Measurements from ENCODE around the gene DENND2C. TPM values are rescaled to one million over a fixed set of nuclear protein-coding genes. Genes with fewer than 3 reads are reported as not detected.

The DENND2C gene
- polyA plus RNA-seq, 1 donor from 2014 or later, result 0.26 TPM

DNA sequence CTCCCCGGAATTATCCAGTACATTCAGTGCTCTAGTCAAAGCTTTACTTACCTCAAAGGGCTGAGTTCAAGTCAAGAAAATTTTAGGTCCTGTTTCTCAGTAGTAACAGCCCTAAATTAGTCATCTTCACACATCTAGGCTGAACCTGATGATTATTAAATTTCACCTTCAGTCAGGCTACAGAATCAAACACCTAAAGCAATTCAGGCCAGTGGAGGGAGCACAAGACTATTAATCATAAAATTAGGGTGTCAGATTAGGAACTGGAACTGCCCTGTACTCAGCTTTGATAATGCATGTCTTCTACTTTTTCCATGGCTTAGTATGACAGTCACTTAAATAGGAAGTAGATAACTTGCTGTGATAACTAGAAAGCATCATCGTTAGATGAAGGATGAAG lies 60.0 kb downstream of the DENND2C start:
- Histone ChIP-seq H3K27me3 (ENCODE audit: insufficient read depth, low read depth, low read length) (no peaks in the 10 kb centered on the region), H3K9ac (ENCODE audit: low read length) (no peak overlapping the region), H4K20me1 (ENCODE audit: insufficient read depth) (no peaks in the 10 kb centered on the region), H3K27ac (ENCODE audit: low read length) (no peak overlapping the region), H3F3A (ENCODE audit: insufficient read depth, low read length, poor library complexity, severe bottlenecking) (no peaks in the 10 kb centered on the region), H3K9me3 (ENCODE audit: low read length) (no peaks in the 10 kb centered on the region), H3K79me2 (replicated peaks; ENCODE audit: insufficient read depth, low read length) (no peaks in the 10 kb centered on the region), H3K4me3 (ENCODE audit: low read length) (no peak overlapping the region), H3K4me2 (ENCODE audit: low read length) (no peak overlapping the region), H3K36me3 (ENCODE audit: insufficient read depth, low read length) (no peaks in the 10 kb centered on the region), H3K9me2 (ENCODE audit: insufficient read depth, low read length) (no peaks in the 10 kb centered on the region), H2AFZ (ENCODE audit: low read depth, low read length) (no peak overlapping the region)
- no peak for TF ChIP-seq SMC3 (conservative IDR thresholded peaks at IDR 0.05; ENCODE audit: poor library complexity)
- TF ChIP-seq POLR2AphosphoS5 (IDR thresholded peaks at IDR 0.05), result no peak
- no peak for TF ChIP-seq MXI1 (conservative IDR thresholded peaks at IDR 0.05; ENCODE audit: poor library complexity, severe bottlenecking)

- Histone ChIP-seq H2AFZ (ENCODE audit: low read depth, low read length) (no peak overlapping the region), H4K20me1 (ENCODE audit: insufficient read depth) (no peaks in the 10 kb centered on the region), H3K79me2 (replicated peaks; ENCODE audit: insufficient read depth, low read length) (no peaks in the 10 kb centered on the region), H3K9ac (ENCODE audit: low read length) (no peak overlapping the region), H3K27me3 (ENCODE audit: insufficient read depth, low read depth, low read length) (no peaks in the 10 kb centered on the region), H3K9me3 (ENCODE audit: low read length) (no peaks in the 10 kb centered on the region), H3K4me3 (ENCODE audit: low read length) (no peak overlapping the region), H3K27ac (ENCODE audit: low read length) (no peak overlapping the region), H3K4me2 (ENCODE audit: low read length) (no peak overlapping the region), H3F3A (ENCODE audit: insufficient read depth, low read length, poor library complexity, severe bottlenecking) (no peaks in the 10 kb centered on the region), H3K36me3 (ENCODE audit: insufficient read depth, low read length) (no peaks in the 10 kb centered on the region), H3K9me2 (ENCODE audit: insufficient read depth, low read length) (no peaks in the 10 kb centered on the region)
- TF ChIP-seq POLR2AphosphoS5 (IDR thresholded peaks at IDR 0.05) (no peak), EP300 (conservative IDR thresholded peaks at IDR 0.05; ENCODE audit: poor library complexity, severe bottlenecking) (no peak), REST (IDR thresholded peaks at IDR 0.05; ENCODE audit: borderline replicate concordance) (no peak), MXI1 (conservative IDR thresholded peaks at IDR 0.05; ENCODE audit: poor library complexity, severe bottlenecking) (no peak)
These were observed 60.8 kb downstream of the DENND2C start for GRCh38 chr1:114609026-114609425.

DNA sequence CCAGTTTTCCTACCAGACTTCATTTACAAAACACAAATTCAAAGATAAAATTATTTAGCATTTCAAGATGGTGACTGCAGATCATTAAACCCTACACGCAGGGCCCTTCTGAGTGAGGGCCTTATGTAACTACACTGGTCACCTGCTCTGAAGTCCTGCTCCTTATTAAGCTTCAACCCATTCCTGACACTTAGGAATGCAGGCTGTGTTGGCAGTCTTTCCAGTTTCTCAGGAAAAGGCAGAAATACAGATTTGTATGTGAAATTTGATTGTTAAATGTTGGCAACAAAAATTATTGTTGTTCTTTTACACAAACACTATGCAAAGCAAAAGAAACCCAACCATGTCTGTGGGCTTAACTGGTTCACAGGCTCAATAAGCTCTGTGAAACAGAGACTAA lies 62.6 kb downstream of the DENND2C start:
- no peaks in the 10 kb centered on the region for H4K20me1 ChIP-seq (ENCODE audit: insufficient read depth)
- H3K9me2 ChIP-seq (ENCODE audit: insufficient read depth, low read length), result no peaks in the 10 kb centered on the region
- no peak overlapping the region for H3K4me2 ChIP-seq (ENCODE audit: low read length)
- H3K36me3 ChIP-seq (ENCODE audit: insufficient read depth, low read length), result no peaks in the 10 kb centered on the region
- H3K27ac ChIP-seq (ENCODE audit: low read length), result no peak overlapping the region
- TF ChIP-seq RAD21 (conservative IDR thresholded peaks at IDR 0.05), result no peak
- TF ChIP-seq, protein P1, sequence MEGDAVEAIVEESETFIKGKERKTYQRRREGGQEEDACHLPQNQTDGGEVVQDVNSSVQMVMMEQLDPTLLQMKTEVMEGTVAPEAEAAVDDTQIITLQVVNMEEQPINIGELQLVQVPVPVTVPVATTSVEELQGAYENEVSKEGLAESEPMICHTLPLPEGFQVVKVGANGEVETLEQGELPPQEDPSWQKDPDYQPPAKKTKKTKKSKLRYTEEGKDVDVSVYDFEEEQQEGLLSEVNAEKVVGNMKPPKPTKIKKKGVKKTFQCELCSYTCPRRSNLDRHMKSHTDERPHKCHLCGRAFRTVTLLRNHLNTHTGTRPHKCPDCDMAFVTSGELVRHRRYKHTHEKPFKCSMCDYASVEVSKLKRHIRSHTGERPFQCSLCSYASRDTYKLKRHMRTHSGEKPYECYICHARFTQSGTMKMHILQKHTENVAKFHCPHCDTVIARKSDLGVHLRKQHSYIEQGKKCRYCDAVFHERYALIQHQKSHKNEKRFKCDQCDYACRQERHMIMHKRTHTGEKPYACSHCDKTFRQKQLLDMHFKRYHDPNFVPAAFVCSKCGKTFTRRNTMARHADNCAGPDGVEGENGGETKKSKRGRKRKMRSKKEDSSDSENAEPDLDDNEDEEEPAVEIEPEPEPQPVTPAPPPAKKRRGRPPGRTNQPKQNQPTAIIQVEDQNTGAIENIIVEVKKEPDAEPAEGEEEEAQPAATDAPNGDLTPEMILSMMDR (IDR thresholded peaks at IDR 0.05; ENCODE audit: poor library complexity, severe bottlenecking), result no peak
- TF ChIP-seq TAF1 (IDR thresholded peaks at IDR 0.05; ENCODE audit: low read depth), result no peak
- no peak for TF ChIP-seq REST (IDR thresholded peaks at IDR 0.05; ENCODE audit: borderline replicate concordance)
- TF ChIP-seq EZH2 (IDR thresholded peaks at IDR 0.05; ENCODE audit: borderline replicate concordance, insufficient read depth, low read length, poor library complexity, severe bottlenecking), result no peak
- no peak for TF ChIP-seq MXI1 (conservative IDR thresholded peaks at IDR 0.05; ENCODE audit: poor library complexity, severe bottlenecking)
- TF ChIP-seq POLR2AphosphoS5 (IDR thresholded peaks at IDR 0.05), result no peak
- no peak for TF ChIP-seq EP300 (conservative IDR thresholded peaks at IDR 0.05; ENCODE audit: poor library complexity, severe bottlenecking)
- TF ChIP-seq SMC3 (conservative IDR thresholded peaks at IDR 0.05; ENCODE audit: poor library complexity), result no peak
- no peaks in the 10 kb centered on the region for H3F3A ChIP-seq (ENCODE audit: insufficient read depth, low read length, poor library complexity, severe bottlenecking)
- no peaks in the 10 kb centered on the region for H3K27me3 ChIP-seq (ENCODE audit: insufficient read depth, low read depth, low read length)
- H3K9ac ChIP-seq (ENCODE audit: low read length), result no peak overlapping the region
- H3K4me3 ChIP-seq (ENCODE audit: low read length), result no peak overlapping the region
- no peak overlapping the region for H2AFZ ChIP-seq (ENCODE audit: low read depth, low read length)
- H3K9me3 ChIP-seq (ENCODE audit: low read length), result no peaks in the 10 kb centered on the region
- no peaks in the 10 kb centered on the region for H3K79me2 ChIP-seq (replicated peaks; ENCODE audit: insufficient read depth, low read length)
